Keratinocyte (primary cell): ENCODE results near the gene FOXE1. TPM values are rescaled to one million over a fixed set of nuclear protein-coding genes. Genes with fewer than 3 reads are reported as not detected.

ENCODE experiments used
- DNase-seq: peaks from one replicate; pipeline ENCODE4 v3.0.0-alpha.2; 2011; ENCODE audit warnings: low read depth, missing footprints, low spot score
- FAIRE-seq: peaks from 2 replicates; lab custom pipeline; 2011; peaks lifted over from hg19 to GRCh38; lab: Jason Lieb, UNC
- H2AFZ ChIP-seq: 2 replicates; pipeline ENCODE4 v1.6.0; 2012; ENCODE audit warnings: low read length, control low read depth, inconsistent platforms; ENCODE audit not compliant: control insufficient read depth
- H3K27ac ChIP-seq: 2 replicates; pipeline ENCODE4 v1.5.1; 2011; ENCODE audit warnings: low read length; ENCODE audit not compliant: control insufficient read depth, insufficient read depth
- H3K27me3 ChIP-seq: 3 replicates; pipeline ENCODE4 v1.6.0; 2011; ENCODE audit warnings: low read length; ENCODE audit not compliant: control insufficient read depth, insufficient read depth; ENCODE audit errors: extremely low read depth
- H3K36me3 ChIP-seq, 2 experiments: 2 replicates in 1 of 2; 3 replicates in 1 of 2; pipeline ENCODE4 v1.5.1; 2011; ENCODE audit warnings: low read length in 2 of 2, mild to moderate bottlenecking in 1 of 2; ENCODE audit not compliant: control insufficient read depth in 2 of 2, insufficient read depth in 2 of 2; ENCODE audit errors: extremely low read depth in 1 of 2
- H3K4me1 ChIP-seq: 3 replicates; pipeline ENCODE4 v1.5.1; 2011; ENCODE audit warnings: low read length; ENCODE audit not compliant: control insufficient read depth, insufficient read depth; ENCODE audit errors: extremely low read depth
- H3K4me2 ChIP-seq: 3 replicates; pipeline ENCODE4 v1.6.0; 2011; ENCODE audit warnings: low read depth, low read length; ENCODE audit not compliant: control insufficient read depth, insufficient read depth; ENCODE audit errors: extremely low read depth
- H3K4me3 ChIP-seq, 3 experiments: fragments of 200-600 bp in 1 of 3; sonication (generic) in 1 of 3; 2 replicates in 2 of 3; 3 replicates in 1 of 3; pipeline ENCODE4 v1.5.1; 2011 to 2016; ENCODE audit warnings: low read length in 3 of 3, mild to moderate bottlenecking in 3 of 3, control low read depth in 2 of 3, inconsistent platforms in 1 of 3, low read depth in 1 of 3, mixed read lengths in 1 of 3, mixed run types in 1 of 3, moderate library complexity in 1 of 3; ENCODE audit not compliant: control insufficient read depth in 2 of 3, insufficient read depth in 2 of 3; ENCODE audit errors: extremely low read depth in 1 of 3
- H3K79me2 ChIP-seq: 2 replicates; pipeline ENCODE4 v1.6.0; 2012; ENCODE audit warnings: low read length; ENCODE audit not compliant: control insufficient read depth, insufficient read depth
- H3K9ac ChIP-seq: 3 replicates; pipeline ENCODE4 v1.6.0; 2011; ENCODE audit warnings: low read length; ENCODE audit not compliant: control insufficient read depth, insufficient read depth; ENCODE audit errors: extremely low read depth
- H3K9me1 ChIP-seq: 3 replicates; pipeline ENCODE4 v1.6.0; 2011; ENCODE audit warnings: low read length; ENCODE audit not compliant: control insufficient read depth, insufficient read depth; ENCODE audit errors: extremely low read depth
- H3K9me3 ChIP-seq: 2 replicates; pipeline ENCODE4 v1.5.1; 2012; ENCODE audit warnings: low read depth, low read length; ENCODE audit not compliant: control insufficient read depth
- H4K20me1 ChIP-seq: 3 replicates; pipeline ENCODE4 v1.6.0; 2011; ENCODE audit warnings: low read length; ENCODE audit not compliant: control insufficient read depth, insufficient read depth; ENCODE audit errors: extremely low read depth
- EZH2 ChIP-seq: IDR thresholded peaks from one replicate; pipeline ENCODE4 v1.6.1; 2012; ENCODE audit warnings: inconsistent platforms, mild to moderate bottlenecking, low read length, moderate library complexity
- dilution Hi-C: fragments of 300-500 bp; cut with MboI; formaldehyde crosslinking; loops from one replicate; pipeline ENCODE4 v1.7.0; 2020; ENCODE audit warnings: low sequenced_read_pairs; ENCODE audit not compliant: extremely low pct_ligation_motif_present
- polyA plus RNA-seq, 5 experiments: library from polyadenylated mRNA; depleted of rRNA in 3 of 5; stranded (reverse) in 3 of 5; stranded (forward) in 1 of 5; unstranded in 1 of 5; fragments of >200 nt; gene quantifications; 1 replicate in 1 of 5; 2 replicates in 3 of 5; 3 replicates in 1 of 5; pipeline versions ENCODE4 v1.2.1 to v1.2.3, GENCODE V29; 2011 to 2012; ENCODE audit warnings: missing spikeins in 2 of 5, low read depth in 1 of 5, low replicate concordance in 1 of 5
- TF ChIP-seq, protein P1 (sequence below), 3 experiments: IDR thresholded peaks in 1 of 3; conservative IDR thresholded peaks in 1 of 3; optimal IDR thresholded peaks in 1 of 3; 2 replicates in 2 of 3; 3 replicates in 1 of 3; pipeline versions ENCODE3 to v1.5.1; 2011; ENCODE audit warnings: low read length in 3 of 3, mild to moderate bottlenecking in 3 of 3, moderate library complexity in 2 of 3, control low read depth in 1 of 3, inconsistent platforms in 1 of 3; ENCODE audit not compliant: insufficient read depth in 2 of 3; ENCODE audit errors: extremely low read depth in 1 of 3

FOXE1 gene
- polyA plus RNA-seq, 1 donor (not counting 4 experiments of a cell fraction or from before 2014, with no cell fraction given) = 0.97 TPM

DNA sequence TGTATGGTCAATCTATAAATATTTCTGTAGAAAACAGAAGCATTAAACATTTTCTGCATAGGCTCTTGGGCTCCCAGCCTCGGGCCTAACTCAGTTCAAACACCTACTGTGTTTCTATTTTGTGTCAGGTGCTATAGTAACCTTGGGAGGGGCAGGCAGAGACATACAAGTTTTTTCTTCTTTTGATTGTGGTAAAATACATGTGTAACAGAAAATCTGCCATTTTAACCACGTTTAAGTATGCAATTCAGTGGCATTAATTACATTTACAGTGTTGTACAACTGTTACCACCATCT lies 40.8 kb upstream of the FOXE1 start:
- FAIRE-seq (no peak), DNase-seq (no peak)
- no peak overlapping the region for H3K9ac ChIP-seq
- H3K79me2 ChIP-seq = no peaks in the 10 kb centered on the region
- H3K4me3 ChIP-seq = no peak overlapping the region
- peak overlapping the region; percentile 47 for H3K27ac ChIP-seq
- H4K20me1 ChIP-seq = no peaks in the 10 kb centered on the region
- H3K9me3 ChIP-seq = no peaks in the 10 kb centered on the region
- dilution Hi-C loops = no loop called here
- no peak for TF ChIP-seq EZH2
- TF ChIP-seq, protein P1, sequence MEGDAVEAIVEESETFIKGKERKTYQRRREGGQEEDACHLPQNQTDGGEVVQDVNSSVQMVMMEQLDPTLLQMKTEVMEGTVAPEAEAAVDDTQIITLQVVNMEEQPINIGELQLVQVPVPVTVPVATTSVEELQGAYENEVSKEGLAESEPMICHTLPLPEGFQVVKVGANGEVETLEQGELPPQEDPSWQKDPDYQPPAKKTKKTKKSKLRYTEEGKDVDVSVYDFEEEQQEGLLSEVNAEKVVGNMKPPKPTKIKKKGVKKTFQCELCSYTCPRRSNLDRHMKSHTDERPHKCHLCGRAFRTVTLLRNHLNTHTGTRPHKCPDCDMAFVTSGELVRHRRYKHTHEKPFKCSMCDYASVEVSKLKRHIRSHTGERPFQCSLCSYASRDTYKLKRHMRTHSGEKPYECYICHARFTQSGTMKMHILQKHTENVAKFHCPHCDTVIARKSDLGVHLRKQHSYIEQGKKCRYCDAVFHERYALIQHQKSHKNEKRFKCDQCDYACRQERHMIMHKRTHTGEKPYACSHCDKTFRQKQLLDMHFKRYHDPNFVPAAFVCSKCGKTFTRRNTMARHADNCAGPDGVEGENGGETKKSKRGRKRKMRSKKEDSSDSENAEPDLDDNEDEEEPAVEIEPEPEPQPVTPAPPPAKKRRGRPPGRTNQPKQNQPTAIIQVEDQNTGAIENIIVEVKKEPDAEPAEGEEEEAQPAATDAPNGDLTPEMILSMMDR (optimal IDR thresholded peaks at IDR 0.05 in 1 of 3, IDR thresholded peaks at IDR 0.05 in 1 of 3, conservative IDR thresholded peaks at IDR 0.05 in 1 of 3; ENCODE audit: extremely low read depth in 1 of 3, insufficient read depth in 2 of 3, low read length in 3 of 3) = no peak
- no peaks in the 10 kb centered on the region for H3K36me3 ChIP-seq
- H3K4me1 ChIP-seq = peaks cover 44% of the 10 kb centered on the region
- peak overlapping the region; percentile 36 for H2AFZ ChIP-seq
- no peaks in the 10 kb centered on the region for H3K27me3 ChIP-seq
- H3K4me2 ChIP-seq = peak overlapping the region; percentile 47
- no peaks in the 10 kb centered on the region for H3K9me1 ChIP-seq

DNA sequence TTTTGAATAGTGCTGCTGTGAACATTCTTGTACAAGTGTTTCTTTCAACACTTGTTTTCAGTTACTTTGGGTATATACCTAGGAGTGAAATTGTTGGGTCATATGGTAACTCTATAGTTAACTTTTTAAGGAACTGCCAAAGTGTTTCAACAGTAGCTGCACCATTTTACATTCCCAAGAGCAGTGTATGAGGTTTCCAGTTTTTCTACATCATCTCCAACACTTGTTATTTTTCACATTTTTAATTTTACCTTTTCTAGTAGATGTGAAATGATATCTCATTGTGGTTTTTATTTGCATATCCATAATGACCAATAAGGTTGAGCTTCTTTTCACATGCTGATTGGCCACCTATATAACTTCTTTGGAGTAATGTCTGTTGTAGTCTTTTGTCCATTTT lies 40.0 kb upstream of the FOXE1 start:
- Histone ChIP-seq H3K9me3 (no peaks in the 10 kb centered on the region), H3K79me2 (no peaks in the 10 kb centered on the region), H3K4me2 (no peak overlapping the region), H3K4me1 (peaks cover 35% of the 10 kb centered on the region), H3K4me3 (no peak overlapping the region), H2AFZ (no peak overlapping the region), H3K36me3 (no peaks in the 10 kb centered on the region), H3K9ac (no peak overlapping the region), H3K27ac (no peak overlapping the region), H3K9me1 (no peaks in the 10 kb centered on the region), H4K20me1 (no peaks in the 10 kb centered on the region), H3K27me3 (no peaks in the 10 kb centered on the region)
- dilution Hi-C loops = no loop called here
- no peak for DNase-seq
- no peak for FAIRE-seq
- TF ChIP-seq, protein P1 (optimal IDR thresholded peaks at IDR 0.05 in 1 of 3, IDR thresholded peaks at IDR 0.05 in 1 of 3, conservative IDR thresholded peaks at IDR 0.05 in 1 of 3; ENCODE audit: extremely low read depth in 1 of 3, insufficient read depth in 2 of 3, low read length in 3 of 3) = no peak
- TF ChIP-seq EZH2 = no peak
